Lower leg skin (tissue), 3 donors: ENCODE results near the gene PDZD7.

ENCODE experiments used
- CTCF ChIP-seq, 3 donors: fragments of 450-650 bp; IDR thresholded peaks; one replicate each; pipeline ENCODE4 v1.5.1; 2016; ENCODE audit warnings: antibody characterized with exemption in 3 of 3, mild to moderate bottlenecking in 3 of 3, moderate library complexity in 2 of 3
- POLR2A ChIP-seq, 2 donors: fragments of 450-650 bp; IDR thresholded peaks; one replicate each; pipeline ENCODE4 v1.6.1; 2016 to 2017; ENCODE audit warnings: antibody characterized with exemption in 2 of 2, mild to moderate bottlenecking in 1 of 2, moderate library complexity in 1 of 2

- TF ChIP-seq CTCF (IDR thresholded peaks at IDR 0.05): peak in 1 of 3 donors; percentile 86
- peak in 1 of 2 donors; percentile 73 for TF ChIP-seq POLR2A (IDR thresholded peaks at IDR 0.05)
Observed at GRCh38 chr10:100998991-100999741, 31.8 kb downstream of the PDZD7 start.
